Endothelial cell of umbilical vein (primary cell): ENCODE measurements around the gene ITGA1. TPM values are rescaled to one million over a fixed set of nuclear protein-coding genes. Genes with fewer than 3 reads are reported as not detected.

ENCODE experiments used
- BruUV-seq: library from RNA; stranded (reverse); fragments of 400-500 nt; replicated peaks from 2 replicates; lab custom pipeline; 2021; lab: Mats Ljungman, UMichigan
- CTCF ChIA-PET: fragments of 300-600, 350-600 bp; sonication (Branson Sonifier 250); formaldehyde crosslinking; loops from one replicate; lab custom pipeline; 2021; ENCODE audit warnings: antibody characterized with exemption, inconsistent platforms; lab: Charles Lee
- POLR2A ChIA-PET: fragments of 300-600, 350-600 bp; sonication (Branson Sonifier 250); formaldehyde crosslinking; loops from one replicate; lab custom pipeline; 2021; ENCODE audit warnings: antibody characterized with exemption, inconsistent platforms; lab: Charles Lee
- DNase-seq: peaks from one replicate; pipeline ENCODE4 v3.0.0-alpha.2; 2011; ENCODE audit warnings: low read depth, low spot score
- FAIRE-seq: peaks from 2 replicates; lab custom pipeline; 2011; peaks lifted over from hg19 to GRCh38; lab: Jason Lieb, UNC
- H2AFZ ChIP-seq: 2 replicates; pipeline ENCODE4 v1.6.0; 2012; ENCODE audit warnings: low read depth, low read length, control low read depth, inconsistent platforms
- H3K27ac ChIP-seq: 2 replicates; pipeline ENCODE4 v1.5.1; 2011; ENCODE audit warnings: low read depth, mild to moderate bottlenecking, control low read depth, low read length, moderate library complexity; ENCODE audit not compliant: insufficient read depth
- H3K27me3 ChIP-seq, 2 experiments: 2 replicates each; pipeline versions ENCODE4 v1.6.0 to v1.6.1; 2011; ENCODE audit warnings: low read length in 2 of 2, mixed read lengths in 1 of 2; ENCODE audit not compliant: control insufficient read depth in 2 of 2, insufficient read depth in 2 of 2
- H3K36me3 ChIP-seq, 2 experiments: 2 replicates in 1 of 2; 3 replicates in 1 of 2; pipeline ENCODE4 v1.5.1; 2011; ENCODE audit warnings: low read length in 2 of 2, mild to moderate bottlenecking in 1 of 2, moderate library complexity in 1 of 2; ENCODE audit not compliant: control insufficient read depth in 2 of 2, insufficient read depth in 2 of 2; ENCODE audit errors: extremely low read depth in 1 of 2
- H3K4me1 ChIP-seq: 3 replicates; pipeline ENCODE4 v1.5.1; 2011; ENCODE audit warnings: mild to moderate bottlenecking, low read length; ENCODE audit not compliant: control insufficient read depth, insufficient read depth; ENCODE audit errors: extremely low read depth
- H3K4me2 ChIP-seq: 2 replicates; pipeline ENCODE4 v1.6.1; 2011; ENCODE audit warnings: low read length, control low read depth, mixed read lengths; ENCODE audit not compliant: insufficient read depth
- H3K4me3 ChIP-seq, 3 experiments: fragments of 200-600 bp in 1 of 3; sonication (generic), shearing (Covaris generic) in 1 of 3; replicated peaks in 1 of 3; 2 replicates each; pipeline ENCODE4 v1.5.1; 2011 to 2016; ENCODE audit warnings: control low read depth in 3 of 3, low read length in 3 of 3, mild to moderate bottlenecking in 2 of 3, inconsistent platforms in 1 of 3, low read depth in 1 of 3, moderate library complexity in 1 of 3; ENCODE audit not compliant: insufficient read depth in 1 of 3
- H3K79me2 ChIP-seq: 2 replicates; pipeline ENCODE4 v1.6.0; 2012; ENCODE audit warnings: low read length, inconsistent platforms; ENCODE audit not compliant: control insufficient read depth, insufficient read depth
- H3K9ac ChIP-seq: replicated peaks from 2 replicates; pipeline ENCODE3; 2011; ENCODE audit warnings: low read length, control low read depth; ENCODE audit not compliant: insufficient read depth; ENCODE audit errors: extremely low read depth
- H3K9me1 ChIP-seq: replicated peaks from 3 replicates; pipeline ENCODE4 v1.6.0; 2011; ENCODE audit warnings: mild to moderate bottlenecking, low read length; ENCODE audit not compliant: control insufficient read depth, insufficient read depth; ENCODE audit errors: extremely low read depth
- H3K9me3 ChIP-seq: replicated peaks from 2 replicates; pipeline ENCODE4 v1.5.1; 2012; ENCODE audit warnings: low read length, inconsistent platforms; ENCODE audit not compliant: control insufficient read depth, insufficient read depth
- H4K20me1 ChIP-seq: replicated peaks from 2 replicates; pipeline ENCODE3; 2011; ENCODE audit warnings: mild to moderate bottlenecking, low read length; ENCODE audit not compliant: control insufficient read depth, insufficient read depth; ENCODE audit errors: extremely low read depth
- CTCF ChIP-seq, 2 donors: IDR thresholded peaks; 1 replicate in 1 of 2; 2 replicates in 1 of 2; pipeline ENCODE4 v1.5.1; 2011; ENCODE audit warnings: low read length in 2 of 2, mild to moderate bottlenecking in 2 of 2, moderate library complexity in 2 of 2, control low read depth in 1 of 2, inconsistent platforms in 1 of 2, low read depth in 1 of 2; ENCODE audit not compliant: insufficient read depth in 1 of 2; ENCODE audit errors: extremely low read depth in 1 of 2
- EZH2 ChIP-seq: IDR thresholded peaks from 2 replicates; pipeline ENCODE4 v1.6.1; 2012; ENCODE audit warnings: borderline replicate concordance, low read depth, mild to moderate bottlenecking, moderate library complexity, low read length, inconsistent platforms; ENCODE audit not compliant: severe bottlenecking
- FOS ChIP-seq: IDR thresholded peaks from 2 replicates; pipeline ENCODE4 v1.6.1; 2011; ENCODE audit warnings: mild to moderate bottlenecking, low read length, moderate library complexity, borderline replicate concordance; ENCODE audit not compliant: insufficient read depth
- GATA2 ChIP-seq: IDR thresholded peaks from 2 replicates; pipeline ENCODE4 v1.7.0; 2011; ENCODE audit warnings: low read depth, mild to moderate bottlenecking, moderate library complexity, mixed read lengths, low read length; ENCODE audit not compliant: insufficient read length, insufficient read depth
- JUN ChIP-seq: IDR thresholded peaks from 2 replicates; pipeline ENCODE4 v1.6.1; 2011; ENCODE audit warnings: borderline replicate concordance, low read depth; ENCODE audit not compliant: insufficient read length, insufficient read depth
- MYC ChIP-seq: IDR thresholded peaks from one replicate; pipeline ENCODE4 v1.6.1; 2011; ENCODE audit warnings: mild to moderate bottlenecking, low read depth, low read length
- POLR2A ChIP-seq: IDR thresholded peaks from 2 replicates; pipeline ENCODE4 v1.6.1; 2012; ENCODE audit warnings: low read depth, mild to moderate bottlenecking, control low read depth, low read length
- POLR2AphosphoS5 ChIP-seq: IDR thresholded peaks from 2 replicates; pipeline ENCODE4 v1.6.1; 2012; ENCODE audit warnings: low read depth, mild to moderate bottlenecking, control low read depth, low read length, moderate library complexity; ENCODE audit not compliant: insufficient read depth
- dilution Hi-C: fragments of 300-500 bp; cut with MboI; formaldehyde crosslinking; loops from one replicate; pipeline ENCODE4 v1.15.0; 2019; ENCODE audit warnings: low sequenced_read_pairs; ENCODE audit not compliant: extremely low pct_ligation_motif_present
- intact Hi-C: fragments of 100-400 bp; cut with micrococcal nuclease; formaldehyde crosslinking; loops from one replicate; pipeline ENCODE4 v1.10.0; 2022
- polyA plus RNA-seq, 4 experiments: library from polyadenylated mRNA; depleted of rRNA in 3 of 4; stranded (reverse) in 3 of 4; unstranded in 1 of 4; fragments of >200 nt; gene quantifications; 2 replicates each; pipeline versions ENCODE4 v1.2.1 to v1.2.3, GENCODE V29; 2011 to 2012; ENCODE audit warnings: missing spikeins in 1 of 4
- total RNA-seq: library from RNA; stranded (reverse); gene quantifications from 2 replicates; pipeline ENCODE4 v1.2.3, GENCODE V29; 2021
- TF ChIP-seq, protein P1 (sequence below): IDR thresholded peaks from 2 replicates; pipeline ENCODE4 v1.6.1; 2011; ENCODE audit not compliant: insufficient read depth, insufficient read length

Gene ITGA1
- total and polyA plus RNA-seq, 2 donors (not counting 3 experiments of a cell fraction or from before 2014, with no cell fraction given), result 0.65 to 1.9 TPM

DNA sequence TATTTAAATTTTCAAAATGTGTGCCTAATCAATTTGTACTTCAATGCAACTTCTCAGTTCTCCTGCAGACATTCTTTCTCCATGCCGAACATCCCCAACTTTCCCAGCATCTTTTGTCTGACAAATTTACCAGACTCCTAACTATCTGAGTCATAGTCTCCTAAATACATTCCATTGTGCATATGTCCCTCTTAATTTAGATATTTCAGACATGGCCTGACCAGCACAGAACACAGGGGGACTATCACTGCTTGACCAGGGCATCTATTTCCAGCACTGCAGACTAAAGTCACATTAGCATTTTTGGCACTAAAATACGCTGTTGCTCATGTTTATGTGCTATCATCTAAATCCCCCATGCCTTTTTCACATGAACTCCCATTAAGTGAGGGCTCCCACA lies 71.9 kb downstream of the ITGA1 start:
- no peak overlapping the region for H2AFZ ChIP-seq
- no peaks in the 10 kb centered on the region for H3K36me3 ChIP-seq
- dilution Hi-C loops, result no loop called here
- H3K27me3 ChIP-seq, result no peaks in the 10 kb centered on the region
- H3K4me3 ChIP-seq, result no peak overlapping the region
- DNase-seq (no peak), FAIRE-seq (no peak)
- CTCF ChIA-PET, result no interaction called here
- no peaks in the 10 kb centered on the region for H3K9me3 ChIP-seq
- H3K9ac ChIP-seq, result no peak overlapping the region
- no peak for TF ChIP-seq JUN
- TF ChIP-seq MYC, result no peak
- TF ChIP-seq FOS, result no peak
- TF ChIP-seq POLR2A, result no peak
- TF ChIP-seq CTCF (IDR thresholded peaks at IDR 0.05; ENCODE audit: extremely low read depth in 1 of 2, insufficient read depth in 1 of 2, low read depth in 1 of 2, low read length in 2 of 2), result no peak
- no peak for TF ChIP-seq EZH2
- TF ChIP-seq, protein P1, sequence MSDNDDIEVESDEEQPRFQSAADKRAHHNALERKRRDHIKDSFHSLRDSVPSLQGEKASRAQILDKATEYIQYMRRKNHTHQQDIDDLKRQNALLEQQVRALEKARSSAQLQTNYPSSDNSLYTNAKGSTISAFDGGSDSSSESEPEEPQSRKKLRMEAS, result no peak
- TF ChIP-seq POLR2AphosphoS5, result no peak
- TF ChIP-seq GATA2, result no peak
- H3K4me1 ChIP-seq, result no peaks in the 10 kb centered on the region
- no peaks in the 10 kb centered on the region for H4K20me1 ChIP-seq
- intact Hi-C loops, result no loop called here
- H3K9me1 ChIP-seq, result no peaks in the 10 kb centered on the region
- H3K79me2 ChIP-seq, result no peaks in the 10 kb centered on the region
- no TSS peak for BruUV-seq
- no peak overlapping the region for H3K27ac ChIP-seq
- POLR2A ChIA-PET, result no interaction called here
- H3K4me2 ChIP-seq, result no peak overlapping the region
